HepG2 (cell line): ENCODE measurements around the gene TRPC4AP. TPM values are rescaled to one million over a fixed set of nuclear protein-coding genes. Genes with fewer than 3 reads are reported as not detected.

Experiments
- AGO2 ChIP-seq: fragments of 200-400 bp; formaldehyde crosslinking; optimal IDR thresholded peaks from 2 replicates; pipeline ENCODE3; 2017; ENCODE audit warnings: mild to moderate bottlenecking, low read depth, low read length, moderate library complexity
- ATF4 ChIP-seq, 2 experiments: fragments of 450-650 bp in 1 of 2; sonication (generic) in 1 of 2; formaldehyde crosslinking; IDR thresholded peaks; 2 replicates each; pipeline versions ENCODE4 v1.5.0 to v1.8.0; 2020 to 2022; ENCODE audit warnings: mild to moderate bottlenecking in 1 of 2, missing genetic modification reagents in 1 of 2
- ATF5 ChIP-seq: sonication (generic); formaldehyde crosslinking; IDR thresholded peaks from 2 replicates; pipeline ENCODE4 v1.4.0; 2020; ENCODE audit warnings: mild to moderate bottlenecking, low read depth, missing genetic modification reagents
- ATM ChIP-seq: fragments of 450-650 bp; IDR thresholded peaks from 2 replicates; pipeline ENCODE4 v1.7.1; 2017; ENCODE audit warnings: mild to moderate bottlenecking, borderline replicate concordance
- DZIP1 ChIP-seq: sonication (generic); formaldehyde crosslinking; IDR thresholded peaks from 2 replicates; pipeline ENCODE4 v1.5.0; 2020; ENCODE audit warnings: mild to moderate bottlenecking, missing genetic modification reagents
- EP300 ChIP-seq, 3 experiments: sonication (generic) in 1 of 3; formaldehyde crosslinking in 1 of 3; IDR thresholded peaks; 2 replicates each; pipeline versions ENCODE4 v1.5.1 to v1.6.1; 2011 to 2020; ENCODE audit warnings: low read depth in 2 of 3, low read length in 2 of 3, borderline replicate concordance in 1 of 3, improper control_type of control experiment in 1 of 3, mild to moderate bottlenecking in 1 of 3, missing genetic modification reagents in 1 of 3, moderate library complexity in 1 of 3
- NR2F6 ChIP-seq, 2 experiments: IDR thresholded peaks; 2 replicates each; pipeline ENCODE4 v1.6.1; 2016; ENCODE audit warnings: antibody characterized with exemption in 1 of 2, mild to moderate bottlenecking in 1 of 2
- SALL2 ChIP-seq: sonication (generic); formaldehyde crosslinking; IDR thresholded peaks from 2 replicates; pipeline ENCODE4 v1.8.1; 2023; ENCODE audit warnings: mild to moderate bottlenecking, missing genetic modification reagents, inconsistent platforms
- SIX1 ChIP-seq: sonication (generic); formaldehyde crosslinking; IDR thresholded peaks from 2 replicates; pipeline ENCODE4 v1.4.0; 2020; ENCODE audit warnings: missing genetic modification reagents, borderline replicate concordance
- SMARCC2 ChIP-seq: fragments of 450-650 bp; IDR thresholded peaks from 2 replicates; pipeline ENCODE4 v1.6.1; 2017; ENCODE audit warnings: antibody characterized with exemption, mild to moderate bottlenecking
- TEAD3 ChIP-seq: optimal IDR thresholded peaks from 2 replicates; pipeline ENCODE3; 2016; ENCODE audit warnings: borderline replicate concordance
- ZBTB7B ChIP-seq: sonication (generic); formaldehyde crosslinking; IDR thresholded peaks from 2 replicates; pipeline ENCODE4 v1.4.0; 2020; ENCODE audit warnings: missing genetic modification reagents
- ZNF260 ChIP-seq: sonication (generic); formaldehyde crosslinking; IDR thresholded peaks from 2 replicates; pipeline ENCODE4 v1.4.0; 2020; ENCODE audit warnings: missing genetic modification reagents, low read depth, mild to moderate bottlenecking, borderline replicate concordance
- ZNF33B ChIP-seq: sonication (generic); formaldehyde crosslinking; IDR thresholded peaks from 2 replicates; pipeline ENCODE4 v1.5.1; 2020; ENCODE audit warnings: mild to moderate bottlenecking, missing genetic modification reagents
- ZNF552 ChIP-seq: sonication (generic); formaldehyde crosslinking; IDR thresholded peaks from 2 replicates; pipeline ENCODE4 v1.9.0; 2022; ENCODE audit warnings: missing genetic modification reagents, mild to moderate bottlenecking, borderline replicate concordance
- polyA plus RNA-seq, 8 experiments: library from polyadenylated mRNA; depleted of rRNA in 3 of 8; stranded (reverse) in 7 of 8; unstranded in 1 of 8; fragments of >200 nt; fragmentation: Illumina TruSeq in 4 of 8; extraction: Trizol in 4 of 8; gene quantifications; 2 replicates each; pipeline versions ENCODE4 v1.2.1 to v1.2.3, GENCODE V29; 2011 to 2016; ENCODE audit warnings: low read depth in 4 of 8, missing spikeins in 1 of 8, mixed read lengths in 1 of 8; ENCODE audit not compliant: insufficient read depth in 1 of 8
- total RNA-seq, 5 experiments: library from RNA; depleted of rRNA; stranded (reverse); fragments of >200 nt; fragmentation: Illumina TruSeq; extraction: Trizol; gene quantifications; 2 replicates each; pipeline ENCODE4 v1.2.3, GENCODE V29; 2016; ENCODE audit warnings: low read depth in 1 of 5

The TRPC4AP gene
- total and polyA plus RNA-seq, 2 of the 13 experiments (the other 11 are each of a cell fraction or from before 2014, with no cell fraction given), result 136 to 137 TPM

GRCh38 chr20:35000922-35001595 is 91.5 kb downstream of the TRPC4AP start (continued):
- TF ChIP-seq ZNF260 (CRISPR knock-in tag), result no peak
- TF ChIP-seq SIX1 (CRISPR knock-in tag), result no peak
- TF ChIP-seq ZNF33B, result no peak
- TF ChIP-seq ZBTB7B (CRISPR knock-in tag), result no peak
- no peak for TF ChIP-seq ATM
- TF ChIP-seq SALL2 (CRISPR knock-in tag), result no peak
- TF ChIP-seq NR2F6 (IDR thresholded peaks at IDR 0.05), result no peak
- no peak for TF ChIP-seq NR2F6 (CRISPR knock-in tag; IDR thresholded peaks at IDR 0.05)
- TF ChIP-seq ZNF552 (CRISPR knock-in tag), result peak; percentile 33; the same call in 1 of the 2 replicates
- TF ChIP-seq ATF4 (CRISPR knock-in tag; IDR thresholded peaks at IDR 0.05), result no peak
- TF ChIP-seq ATF5 (CRISPR knock-in tag), result no peak
- TF ChIP-seq EP300 (IDR thresholded peaks at IDR 0.05; ENCODE audit: low read depth in 2 of 2, low read length in 2 of 2), result no peak
- no peak for TF ChIP-seq EP300 (CRISPR knock-in tag; IDR thresholded peaks at IDR 0.05; ENCODE audit: borderline replicate concordance)
- TF ChIP-seq AGO2, result peak; percentile 40
- 0 out of 2 replicates have a peak, but pooled peaks have one; percentile 30 for TF ChIP-seq DZIP1 (CRISPR knock-in tag)
- TF ChIP-seq TEAD3 (CRISPR knock-in tag), result peak; percentile 33
- TF ChIP-seq SMARCC2, result no peak
